Measurements from ENCODE around the gene CERS1.

Gene CERS1, protein sequence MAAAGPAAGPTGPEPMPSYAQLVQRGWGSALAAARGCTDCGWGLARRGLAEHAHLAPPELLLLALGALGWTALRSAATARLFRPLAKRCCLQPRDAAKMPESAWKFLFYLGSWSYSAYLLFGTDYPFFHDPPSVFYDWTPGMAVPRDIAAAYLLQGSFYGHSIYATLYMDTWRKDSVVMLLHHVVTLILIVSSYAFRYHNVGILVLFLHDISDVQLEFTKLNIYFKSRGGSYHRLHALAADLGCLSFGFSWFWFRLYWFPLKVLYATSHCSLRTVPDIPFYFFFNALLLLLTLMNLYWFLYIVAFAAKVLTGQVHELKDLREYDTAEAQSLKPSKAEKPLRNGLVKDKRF

GRCh38 chr19:18895824-18896341 is at the start of gene CERS1:
Gene CERS1, minus strand, starts transcription at chr19:18896158. Its CDS starts 86 bp downstream, at chr19:18896072.
- no peak for DNase-seq (ENCODE audit: low read depth)

DNA sequence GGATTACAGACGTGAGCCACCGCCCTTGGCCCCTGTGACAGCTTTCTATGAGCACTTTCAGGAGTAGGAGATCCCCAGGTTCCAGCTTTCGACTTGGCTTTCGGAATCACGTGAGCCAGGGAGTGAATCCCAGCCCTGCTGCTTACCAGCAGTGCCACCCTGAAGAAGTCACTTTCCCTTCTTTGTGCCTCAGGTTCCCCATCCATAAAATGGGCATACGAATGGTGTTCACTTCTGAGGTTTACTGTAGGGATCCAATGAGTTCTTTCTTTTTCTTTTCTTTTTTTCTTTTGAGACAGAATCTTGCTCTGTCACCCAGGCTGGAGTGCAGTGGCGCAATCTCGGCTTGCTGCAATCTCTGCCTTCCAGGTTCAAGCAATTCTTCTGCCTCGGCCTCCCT is 49.3 kb upstream of the CERS1 start:
- DNase-seq (ENCODE audit: low read depth) = no peak

GRCh38 chr19:18943465-18943864 is 47.5 kb upstream of the CERS1 start:
- DNase-seq (ENCODE audit: low read depth) = no peak

- no peak for DNase-seq (ENCODE audit: low read depth)
These were observed 46.7 kb upstream of the CERS1 start for GRCh38 chr19:18942692-18943091.

DNA sequence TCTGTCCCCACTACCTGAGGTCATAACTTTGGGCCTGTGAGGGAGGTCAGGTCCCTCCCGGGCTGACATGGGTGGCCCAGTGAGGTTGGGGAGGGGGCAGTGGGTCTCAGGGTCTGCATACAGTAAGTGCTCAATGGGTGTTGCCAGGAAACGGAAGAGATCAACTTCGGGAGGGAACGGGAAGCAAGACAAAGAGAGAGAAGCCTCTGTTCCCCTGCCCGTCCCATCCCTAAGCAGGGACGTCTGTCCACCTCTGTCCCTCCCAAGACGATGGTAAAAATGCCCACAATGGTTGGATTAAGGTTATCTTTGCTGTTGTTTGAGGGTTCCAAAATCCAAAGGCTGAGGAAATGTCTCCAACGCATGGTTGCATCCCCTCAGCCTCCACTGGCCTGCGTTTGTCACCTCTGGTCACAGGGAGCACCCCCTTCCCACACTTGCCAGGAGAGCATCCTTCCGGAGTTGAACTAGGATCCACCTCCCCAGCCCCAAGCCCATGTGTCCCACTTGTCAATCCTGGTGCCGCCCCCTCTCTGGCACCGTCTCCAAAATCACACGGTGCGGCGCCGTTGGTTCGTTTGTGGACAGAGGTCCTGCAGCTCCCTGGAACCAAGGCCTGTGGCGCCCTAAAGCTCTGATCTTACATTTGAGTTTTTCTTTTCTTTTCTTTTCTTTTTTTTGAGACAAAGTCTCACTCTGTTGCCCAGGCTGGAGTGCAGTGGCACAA is 45.8 kb upstream of the CERS1 start:
- DNase-seq (ENCODE audit: low read depth) = no peak

GRCh38 chr19:18940769-18941627 is 45.0 kb upstream of the CERS1 start, which contains the start of gene HOMER3:
Gene HOMER3, minus strand, starts transcription at chr19:18941217. Its CDS starts 2,235 bp downstream, at chr19:18938982.
- peak; percentile 58 for DNase-seq (ENCODE audit: low read depth)

- DNase-seq (ENCODE audit: low read depth) = no peak
These were observed 44.2 kb upstream of the CERS1 start for GRCh38 chr19:18939922-18940768.

DNA sequence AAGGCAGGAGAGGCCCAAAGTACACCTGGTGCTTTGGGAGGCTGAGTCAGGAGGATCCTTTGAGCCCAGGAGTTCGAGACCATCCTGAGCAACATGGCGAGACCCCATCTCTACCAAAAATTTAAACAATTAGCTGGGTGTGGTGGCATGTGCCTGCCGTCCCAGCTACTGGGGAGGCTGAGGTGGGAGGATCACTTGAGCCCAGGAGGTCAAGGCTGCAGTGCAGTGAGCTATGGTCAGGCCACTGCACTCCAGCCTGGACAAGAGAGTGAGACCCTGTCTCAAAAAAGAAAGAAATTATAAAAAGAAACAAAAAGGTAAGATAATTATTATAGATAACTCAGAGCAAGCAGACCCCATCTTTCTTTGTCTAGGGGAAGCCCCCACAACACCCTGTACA is 43.2 kb upstream of the CERS1 start:
- no peak for DNase-seq (ENCODE audit: low read depth)

DNA sequence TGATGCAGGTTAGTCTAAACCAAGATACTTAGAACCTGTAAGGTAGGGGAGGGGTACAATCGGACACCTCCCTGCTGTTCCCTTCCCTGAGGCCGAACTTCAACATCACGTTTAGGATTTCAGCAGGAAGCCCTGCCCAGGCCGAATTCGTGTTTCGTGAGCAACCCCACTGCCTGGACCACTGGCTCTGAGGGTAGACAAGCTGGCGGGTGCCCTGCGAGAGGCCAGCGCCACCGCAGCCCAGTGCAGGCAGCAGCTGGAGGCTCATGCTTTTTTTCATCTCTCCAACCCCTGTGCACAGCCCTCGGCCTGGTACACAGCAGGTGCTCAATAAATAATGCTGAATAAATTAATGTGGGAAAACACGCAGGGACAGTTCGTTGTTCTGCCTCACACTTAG is 37.3 kb upstream of the CERS1 start:
- no peak for DNase-seq (ENCODE audit: low read depth)

GRCh38 chr19:18932216-18932841 is 36.4 kb upstream of the CERS1 start:
- DNase-seq (ENCODE audit: low read depth) = peak; percentile 68

GRCh38 chr19:18931316-18932162 is 35.6 kb upstream of the CERS1 start:
- no peak for DNase-seq (ENCODE audit: low read depth)

DNA sequence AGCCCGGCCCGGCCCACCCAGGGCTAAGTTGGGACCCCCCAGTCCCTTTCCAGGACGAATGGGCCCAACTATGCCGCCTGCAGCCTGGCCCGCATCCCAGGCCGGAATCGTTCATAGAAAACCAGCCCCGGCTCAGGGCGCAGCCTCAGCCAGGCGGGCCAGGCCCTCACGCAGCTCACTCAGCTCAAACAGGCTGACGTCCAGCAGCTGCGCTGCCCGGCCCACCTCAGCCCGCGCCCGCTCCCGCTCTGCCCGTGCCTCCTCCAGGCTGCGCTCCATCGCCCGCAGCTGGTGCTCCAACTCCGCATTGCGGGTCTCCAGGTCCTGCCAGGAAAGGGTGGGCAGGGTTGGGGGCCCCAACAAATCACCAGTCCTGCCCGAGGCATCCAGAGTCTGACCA is 33.4 kb upstream of the CERS1 start:
- no peak for DNase-seq (ENCODE audit: low read depth)

DNA sequence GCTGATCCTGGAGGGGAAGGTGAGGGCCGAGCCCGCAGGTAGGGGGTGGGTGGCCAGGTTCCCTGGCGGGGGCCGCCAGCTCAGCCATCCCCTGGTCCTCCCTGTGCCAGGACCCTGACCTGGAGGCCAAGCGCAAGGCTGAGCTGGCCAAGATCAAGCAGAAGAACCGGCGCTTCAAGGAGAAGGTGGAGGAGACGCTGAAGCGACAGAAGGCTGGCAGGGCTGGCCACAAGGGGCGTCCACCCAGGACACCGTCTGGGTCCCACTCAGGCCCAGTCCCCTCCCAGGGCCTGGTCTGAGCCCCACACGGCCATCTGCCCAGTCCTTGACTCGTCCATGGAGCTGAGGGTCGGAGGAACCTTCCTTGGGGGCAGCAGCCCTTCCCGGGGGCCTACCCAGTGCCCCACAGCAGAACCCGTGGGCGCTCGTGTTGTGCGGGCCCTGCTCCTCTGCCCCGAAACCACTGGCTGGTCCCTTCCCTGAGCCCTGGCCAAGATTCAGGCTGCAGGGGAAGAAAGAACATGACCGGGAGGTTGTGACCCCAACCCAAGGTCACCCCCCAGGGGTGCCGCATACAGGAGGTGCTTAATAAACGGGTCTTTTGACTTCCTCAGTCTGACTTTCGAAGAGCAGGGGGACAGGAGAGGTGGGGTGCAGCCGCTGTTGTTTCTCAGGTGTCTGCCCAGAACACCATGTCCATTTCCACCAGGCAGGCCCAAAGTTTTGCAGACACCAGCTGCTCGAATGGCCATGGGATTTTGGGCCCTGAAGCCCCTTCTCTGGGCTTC is 32.3 kb upstream of the CERS1 start:
- no peak for DNase-seq (ENCODE audit: low read depth)

GRCh38 chr19:18924684-18925213 is 28.8 kb upstream of the CERS1 start:
- DNase-seq (ENCODE audit: low read depth) = no peak

DNA sequence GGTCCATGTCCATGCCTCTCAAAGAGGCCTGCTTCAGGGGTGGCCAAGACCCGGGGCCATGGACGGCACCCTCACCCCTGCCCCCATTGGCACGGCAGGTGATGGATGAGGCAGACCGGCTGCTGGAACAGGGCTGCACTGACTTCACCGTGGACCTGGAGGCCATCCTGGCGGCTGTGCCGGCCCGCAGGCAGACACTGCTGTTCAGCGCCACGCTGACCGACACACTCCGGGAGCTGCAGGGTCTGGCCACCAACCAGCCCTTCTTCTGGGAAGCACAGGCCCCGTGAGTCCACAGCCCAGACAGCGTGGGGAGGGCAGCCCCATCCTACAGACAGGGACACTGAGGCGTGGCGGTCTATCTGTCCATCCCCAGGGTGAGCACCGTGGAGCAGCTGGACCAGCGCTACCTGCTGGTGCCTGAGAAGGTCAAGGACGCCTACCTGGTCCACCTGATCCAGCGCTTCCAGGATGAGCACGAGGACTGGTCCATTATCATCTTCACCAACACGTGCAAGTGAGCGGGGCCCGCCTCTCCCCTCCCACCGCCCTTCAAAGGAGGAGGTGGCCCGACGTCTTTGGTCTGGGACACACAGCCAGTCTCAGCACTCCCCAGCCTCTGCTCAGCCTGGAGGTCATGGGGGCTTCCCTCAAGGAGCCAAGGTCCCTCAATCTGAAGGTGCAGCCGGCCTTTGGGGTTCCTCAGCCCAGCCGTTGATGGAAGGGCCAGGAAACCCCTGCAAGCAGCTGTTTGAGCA is 26.4 kb upstream of the CERS1 start:
- DNase-seq (ENCODE audit: low read depth) = no peak

- DNase-seq (ENCODE audit: low read depth) = no peak
These were observed 25.6 kb upstream of the CERS1 start for GRCh38 chr19:18921593-18921992.

DNA sequence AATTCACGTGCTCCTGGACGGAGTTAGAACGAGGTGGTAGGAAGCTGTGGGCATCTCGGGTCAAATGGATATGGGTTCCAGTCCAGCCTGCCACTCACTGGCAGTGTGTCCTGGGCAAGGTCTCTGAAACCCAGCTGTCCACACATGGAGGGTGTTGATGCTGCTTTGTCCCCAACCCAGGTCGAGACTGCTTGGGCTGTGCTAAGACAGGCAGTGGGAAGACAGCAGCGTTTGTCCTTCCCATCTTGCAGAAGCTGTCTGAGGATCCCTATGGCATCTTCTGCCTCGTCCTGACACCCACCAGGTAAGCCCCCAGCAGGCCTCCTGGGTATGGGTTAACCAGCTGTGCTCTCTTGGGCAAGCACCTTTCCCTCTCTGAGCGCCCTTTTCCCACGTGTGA is 24.4 kb upstream of the CERS1 start:
- DNase-seq (ENCODE audit: low read depth) = no peak

DNA sequence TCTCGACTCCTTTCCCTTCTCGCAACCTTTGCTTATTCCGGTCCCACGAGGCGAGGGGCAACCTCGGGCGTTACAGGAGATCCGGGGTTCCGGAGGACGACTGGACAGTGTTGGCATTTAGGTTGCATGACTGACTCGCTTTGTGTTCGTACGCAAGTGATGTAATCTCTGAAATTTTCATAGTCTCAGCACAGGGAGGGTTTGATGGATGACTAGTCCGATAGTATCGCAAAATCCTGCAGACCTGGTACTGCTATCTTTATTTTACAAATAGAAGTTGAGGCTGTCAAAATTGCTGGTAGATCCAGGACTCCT is 23.9 kb upstream of the CERS1 start:
- DNase-seq (ENCODE audit: low read depth) = no peak
